Muscle of leg (tissue), 11 donors: Measurements from ENCODE around the gene GPR61. TPM values are rescaled to one million over a fixed set of nuclear protein-coding genes. Genes with fewer than 3 reads are reported as not detected.

Experiments used
- DNase-seq: peaks from one replicate; pipeline ENCODE4 v3.0.0; 2013
- H3K27ac ChIP-seq: one replicate; pipeline ENCODE4 v1.5.1; 2013; ENCODE audit warnings: mild to moderate bottlenecking, low read length, control low read depth
- H3K27me3 ChIP-seq: one replicate; pipeline ENCODE4 v1.6.1; 2013; ENCODE audit warnings: low read length; ENCODE audit not compliant: control insufficient read depth, insufficient read depth
- H3K36me3 ChIP-seq: one replicate; pipeline ENCODE4 v1.6.1; 2013; ENCODE audit warnings: low read length; ENCODE audit not compliant: control insufficient read depth, insufficient read depth
- H3K4me1 ChIP-seq: one replicate; pipeline ENCODE4 v1.6.1; 2013; ENCODE audit warnings: low read length; ENCODE audit not compliant: control insufficient read depth, insufficient read depth
- H3K4me3 ChIP-seq: one replicate; pipeline ENCODE4 v1.5.1; 2013; ENCODE audit warnings: low read length, control low read depth
- H3K9me3 ChIP-seq: replicated peaks from 2 replicates; pipeline ENCODE4 v1.6.1; 2013; ENCODE audit warnings: low read depth, low read length; ENCODE audit not compliant: control insufficient read depth
- WGBS: methylation state at CpG from one replicate; pipeline ENCODE4 v1.1.5; 2013; ENCODE audit warnings: missing lambda C conversion rate; ENCODE audit not compliant: insufficient coverage; 5-methylcytosine and 5-hydroxymethylcytosine counted together
- polyA plus RNA-seq, 8 donors: library from polyadenylated mRNA; unstranded; fragments of 120-200 nt; gene quantifications; one replicate each; pipeline versions ENCODE4 v1.2.1 to v1.2.3, GENCODE V29; 2013; ENCODE audit warnings: inconsistent platforms in 1 of 8, low replicate concordance in 1 of 8; ENCODE audit not compliant: insufficient read length in 8 of 8, insufficient read depth in 1 of 8
- total RNA-seq: library from RNA; stranded (reverse); fragments of 120-200 nt; gene quantifications from one replicate; pipeline ENCODE4 v1.2.4, GENCODE V29; 2013

Gene GPR61
- total and polyA plus RNA-seq, 9 donors, result 1.4 to 2.7 (median 1.7) TPM

GRCh38 chr1:109595531-109595930 is 55.9 kb downstream of the GPR61 start:
- H3K4me3 ChIP-seq, result no peak overlapping the region
- DNase-seq, result no peak
- H3K9me3 ChIP-seq, result no peaks in the 10 kb centered on the region
- no CpG with 5 or more reads among the region's 2 CpGs for WGBS
- H3K4me1 ChIP-seq, result no peaks in the 10 kb centered on the region
- peaks cover 24% of the 10 kb centered on the region for H3K36me3 ChIP-seq
- H3K27me3 ChIP-seq, result no peaks in the 10 kb centered on the region
- H3K27ac ChIP-seq, result no peak overlapping the region

Other genes with a start within 250 kb of the GPR61 start
- gene MYBPHL, start 232.9 kb upstream of the GPR61 start, total RNA-seq, result 0.71 TPM
- gene MYBPHL, start 232.9 kb upstream of the GPR61 start, polyA plus RNA-seq, result 1 to 10 TPM in 1 of 8 donors, under 1 TPM in 7; 0.15 to 1.3 (median 0.61) TPM
- 11.6 TPM for gene SORT1, start 142.0 kb upstream of the GPR61 start, total RNA-seq
- gene SORT1, start 142.0 kb upstream of the GPR61 start, polyA plus RNA-seq, result 10 to 100 TPM; 20.5 to 32.1 (median 25.6) TPM
- 62.8 TPM for gene PSMA5, start 113.4 kb upstream of the GPR61 start, total RNA-seq
- gene PSMA5, start 113.4 kb upstream of the GPR61 start, polyA plus RNA-seq, result 10 to 100 TPM; 66.1 to 95.9 (median 82.5) TPM
- gene SYPL2, start 73.3 kb upstream of the GPR61 start, total RNA-seq, result 57.3 TPM
- 100 to 1,000 TPM; 104 to 258 (median 199) TPM for gene SYPL2, start 73.3 kb upstream of the GPR61 start, polyA plus RNA-seq
- 8.5 TPM for gene ATXN7L2, start 56.0 kb upstream of the GPR61 start, total RNA-seq
- 10 to 100 TPM in 7 of 8 donors, 1 to 10 TPM in 1; 8.6 to 35.9 (median 22.6) TPM for gene ATXN7L2, start 56.0 kb upstream of the GPR61 start, polyA plus RNA-seq
- 3.9 TPM for gene CYB561D1, start 45.8 kb upstream of the GPR61 start, total RNA-seq
- 10 to 100 TPM in 2 of 8 donors, 1 to 10 TPM in 6; 6.4 to 13.8 (median 9.2) TPM for gene CYB561D1, start 45.8 kb upstream of the GPR61 start, polyA plus RNA-seq
- 12.3 TPM for gene AMIGO1, start 30.1 kb upstream of the GPR61 start, total RNA-seq
- 10 to 100 TPM in 6 of 8 donors, 1 to 10 TPM in 2; 8.5 to 13.8 (median 11.3) TPM for gene AMIGO1, start 30.1 kb upstream of the GPR61 start, polyA plus RNA-seq
- gene GNAI3, start 8.7 kb downstream of the GPR61 start, total RNA-seq, result 7.8 TPM
- gene GNAI3, start 8.7 kb downstream of the GPR61 start, polyA plus RNA-seq, result 10 to 100 TPM in 1 of 8 donors, 1 to 10 TPM in 7; 6.9 to 10.0 (median 7.3) TPM
- 0.13 TPM for gene GNAT2, start 79.7 kb downstream of the GPR61 start, total RNA-seq
- gene GNAT2, start 79.7 kb downstream of the GPR61 start, polyA plus RNA-seq, result not detected
- 24.6 TPM for gene AMPD2, start 80.0 kb downstream of the GPR61 start, total RNA-seq
- 10 to 100 TPM; 31.3 to 45.0 (median 35.0) TPM for gene AMPD2, start 80.0 kb downstream of the GPR61 start, polyA plus RNA-seq
- gene GSTM4, start 116.2 kb downstream of the GPR61 start, total RNA-seq, result 10.8 TPM
- gene GSTM4, start 116.2 kb downstream of the GPR61 start, polyA plus RNA-seq, result 10 to 100 TPM; 15.1 to 23.9 (median 20.6) TPM
- 51.4 TPM for gene GSTM2, start 128.2 kb downstream of the GPR61 start, total RNA-seq
- 100 to 1,000 TPM; 124 to 186 (median 146) TPM for gene GSTM2, start 128.2 kb downstream of the GPR61 start, polyA plus RNA-seq
- 15.3 TPM for gene GSTM1, start 147.9 kb downstream of the GPR61 start, total RNA-seq
- gene GSTM1, start 147.9 kb downstream of the GPR61 start, polyA plus RNA-seq, result 10 to 100 TPM in 4 of 8 donors, 1 to 10 TPM in 2, under 1 TPM in 2; 0.50 to 70.2 (median 28.4) TPM
- gene GSTM5, start 172.4 kb downstream of the GPR61 start, total RNA-seq, result 19.4 TPM
- gene GSTM5, start 172.4 kb downstream of the GPR61 start, polyA plus RNA-seq, result 10 to 100 TPM; 10.2 to 48.0 (median 17.8) TPM
- 51.3 TPM for gene GSTM3, start 201.2 kb downstream of the GPR61 start, total RNA-seq
- 10 to 100 TPM; 29.2 to 62.0 (median 48.9) TPM for gene GSTM3, start 201.2 kb downstream of the GPR61 start, polyA plus RNA-seq
- gene EPS8L3, start 224.1 kb downstream of the GPR61 start, total RNA-seq, result not detected
- gene EPS8L3, start 224.1 kb downstream of the GPR61 start, polyA plus RNA-seq, result 1 to 10 TPM in 2 of 8 donors, under 1 TPM in 1, not detected in 5; 0.12 to 7.4 (median 2.4) TPM